ENCODE results near the gene CES4A. TPM values are rescaled to one million over a fixed set of nuclear protein-coding genes. Genes with fewer than 3 reads are reported as not detected.

CES4A gene
- total and polyA plus RNA-seq, 2 of the 13 experiments (the other 11 are each of a cell fraction or from before 2014, with no cell fraction given), result 0.09 to 0.17 TPM

GRCh38 chr16:66961065-66961744, 27.2 kb upstream of the CES4A start, which contains the start of gene CES3 (continued):
- peak; percentile 72; the same call in 1 of the 2 replicates for TF ChIP-seq HINFP (CRISPR knock-in tag; IDR thresholded peaks at IDR 0.05; ENCODE audit: low read depth)
- TF ChIP-seq ZNF136 (CRISPR knock-in tag; IDR thresholded peaks at IDR 0.05; ENCODE audit: low read depth), result no peak
- no peak for TF ChIP-seq YEATS2 (CRISPR knock-in tag; IDR thresholded peaks at IDR 0.05; ENCODE audit: borderline replicate concordance)
- TF ChIP-seq ZBTB44 (CRISPR knock-in tag; IDR thresholded peaks at IDR 0.05), result no peak
- no peak for TF ChIP-seq ZFP82 (CRISPR knock-in tag; IDR thresholded peaks at IDR 0.05; ENCODE audit: borderline replicate concordance)
- TF ChIP-seq DZIP1 (CRISPR knock-in tag; IDR thresholded peaks at IDR 0.05), result no peak
- TF ChIP-seq ETV5 (CRISPR knock-in tag; IDR thresholded peaks at IDR 0.05; ENCODE audit: borderline replicate concordance), result no peak
- TF ChIP-seq ZNF883 (CRISPR knock-in tag; IDR thresholded peaks at IDR 0.05; ENCODE audit: not compliant biosample characterization), result peak; percentile 81
- no peak for TF ChIP-seq REL (CRISPR knock-in tag; conservative IDR thresholded peaks at IDR 0.05)
- TF ChIP-seq ZNF280D (CRISPR knock-in tag; IDR thresholded peaks at IDR 0.05), result no peak
- no peak for TF ChIP-seq FOXO4 (CRISPR knock-in tag; conservative IDR thresholded peaks at IDR 0.05)
- TF ChIP-seq JARID2 (CRISPR knock-in tag; IDR thresholded peaks at IDR 0.05; ENCODE audit: insufficient replicate concordance), result no peak
- TF ChIP-seq THAP9 (CRISPR knock-in tag; IDR thresholded peaks at IDR 0.05; ENCODE audit: borderline replicate concordance), result peak; percentile 51; the same call in 1 of the 2 replicates
- TF ChIP-seq ZNF143 (CRISPR knock-in tag; IDR thresholded peaks at IDR 0.05), result no peak
